Measurements from ENCODE around the gene ARMCX2.

GRCh38 chrX:101691835-101692234 is 32.2 kb upstream of the ARMCX2 start:
- TF ChIP-seq SUZ12 (IDR thresholded peaks at IDR 0.05; ENCODE audit: extremely low read depth, insufficient read depth, insufficient read length) (no peak), YY1 (IDR thresholded peaks at IDR 0.05; ENCODE audit: insufficient read depth, insufficient read length) (no peak)

All from NT2/D1 (cell line).